GM23338 (cell line): ENCODE data around the gene TESMIN. TPM values are rescaled to one million over a fixed set of nuclear protein-coding genes. Genes with fewer than 3 reads are reported as not detected.

Experiments
- ATAC-seq: fragments of 200-7000 bp; cut with Tn5 transposase; 3 replicates; pipeline ENCODE4 v1.9.1; 2020
- DNase-seq: peaks from one replicate; pipeline ENCODE4 v3.0.0-alpha.2; 2015; ENCODE audit warnings: low spot score
- H2AFZ ChIP-seq: fragments of 200-600 bp; sonication (generic); 2 replicates; pipeline ENCODE4 v1.8.0; 2016; ENCODE audit warnings: antibody characterized with exemption, mild to moderate bottlenecking, moderate library complexity
- H3F3A ChIP-seq: fragments of 200-600 bp; sonication (generic); replicated peaks from 2 replicates; pipeline ENCODE4 v1.8.0; 2017; ENCODE audit warnings: antibody characterized with exemption, mixed run types, low read depth
- H3K27ac ChIP-seq: fragments of 200-600 bp; sonication (generic); 2 replicates; pipeline ENCODE4 v1.6.1; 2016; ENCODE audit warnings: low read depth
- H3K27me3 ChIP-seq: fragments of 200-600 bp; sonication (generic); 2 replicates; pipeline ENCODE4 v1.8.0; 2016; ENCODE audit warnings: mild to moderate bottlenecking, mixed run types, moderate library complexity; ENCODE audit not compliant: insufficient read depth
- H3K36me3 ChIP-seq: fragments of 200-600 bp; sonication (generic); 2 replicates; pipeline ENCODE4 v1.8.0; 2016; ENCODE audit warnings: mild to moderate bottlenecking; ENCODE audit not compliant: insufficient read depth
- H3K4me1 ChIP-seq: fragments of 200-600 bp; sonication (generic); 2 replicates; pipeline ENCODE4 v1.8.0; 2016; ENCODE audit warnings: mild to moderate bottlenecking, moderate library complexity; ENCODE audit not compliant: insufficient read depth
- H3K4me2 ChIP-seq: fragments of 200-600 bp; sonication (generic); 2 replicates; pipeline ENCODE4 v1.7.1; 2017; ENCODE audit warnings: mixed run types
- H3K4me3 ChIP-seq: fragments of 200-600 bp; sonication (generic); 2 replicates; pipeline ENCODE4 v1.6.1; 2016; ENCODE audit warnings: mixed run types
- H3K79me2 ChIP-seq: fragments of 200-600 bp; sonication (generic); replicated peaks from 2 replicates; pipeline ENCODE4 v1.8.0; 2017; ENCODE audit warnings: mild to moderate bottlenecking; ENCODE audit not compliant: insufficient read depth
- H3K9me2 ChIP-seq: fragments of 200-600 bp; sonication (generic); 2 replicates; pipeline ENCODE4 v1.8.0; 2017; ENCODE audit not compliant: insufficient read depth
- H4K20me1 ChIP-seq: fragments of 200-600 bp; sonication (generic); replicated peaks from 2 replicates; pipeline ENCODE4 v1.8.0; 2017; ENCODE audit warnings: mild to moderate bottlenecking; ENCODE audit not compliant: insufficient read depth
- H3K27ac Mint-ChIP-seq: 2 replicates; pipeline ENCODE4 v1.8.0; 2020; ENCODE audit warnings: inconsistent platforms, mild to moderate bottlenecking, moderate library complexity, mixed read lengths
- H3K27me3 Mint-ChIP-seq: 3 replicates; pipeline ENCODE4 v1.8.0; 2022; ENCODE audit warnings: low read depth, mild to moderate bottlenecking, moderate library complexity, mixed read lengths, inconsistent platforms; ENCODE audit not compliant: insufficient read depth, poor library complexity
- H3K36me3 Mint-ChIP-seq: 3 replicates; pipeline ENCODE4 v1.8.0; 2021; ENCODE audit warnings: low read depth, mild to moderate bottlenecking, inconsistent platforms, moderate library complexity, mixed read lengths
- H3K4me1 Mint-ChIP-seq: 3 replicates; pipeline ENCODE4 v1.8.0; 2020; ENCODE audit warnings: mild to moderate bottlenecking, inconsistent platforms, mixed read lengths
- H3K4me3 Mint-ChIP-seq: 3 replicates; pipeline ENCODE4 v1.8.0; 2021; ENCODE audit warnings: moderate library complexity, mild to moderate bottlenecking, inconsistent platforms, mixed read lengths
- H3K9me3 Mint-ChIP-seq: 3 replicates; pipeline ENCODE4 v1.8.0; 2020; ENCODE audit warnings: moderate library complexity, mild to moderate bottlenecking, inconsistent platforms, mixed read lengths
- CREB1 ChIP-seq: fragments of 250-450 bp; sonication (Bioruptor Pico); IDR thresholded peaks from 2 replicates; pipeline ENCODE4 v1.5.0; 2020; ENCODE audit warnings: low read depth, mild to moderate bottlenecking, moderate library complexity
- CTCF ChIP-seq, 2 experiments: fragments of 200-600 bp in 1 of 2; sonication (generic) in 1 of 2; conservative IDR thresholded peaks; 2 replicates each; pipeline versions ENCODE4 v1.5.1 to v1.6.1; 2016 to 2017; ENCODE audit warnings: antibody characterized with exemption in 2 of 2, low read depth in 2 of 2, mild to moderate bottlenecking in 2 of 2, moderate library complexity in 1 of 2
- ETS1 ChIP-seq: IDR thresholded peaks from 2 replicates; pipeline ENCODE4 v1.6.1; 2016; ENCODE audit warnings: antibody characterized with exemption
- EZH2 ChIP-seq: fragments of 200-600 bp; sonication (generic); IDR thresholded peaks from one replicate; pipeline ENCODE4 v1.8.0; 2017; ENCODE audit warnings: antibody characterized with exemption, mild to moderate bottlenecking, low read depth; ENCODE audit not compliant: unreplicated experiment
- EZH2phosphoT487 ChIP-seq: fragments of 200-600 bp; sonication (generic); IDR thresholded peaks from one replicate; pipeline ENCODE4 v1.8.1; 2018; ENCODE audit warnings: antibody characterized with exemption; ENCODE audit not compliant: unreplicated experiment
- JUNB ChIP-seq: IDR thresholded peaks from one replicate; pipeline ENCODE4 v1.6.1; 2016; ENCODE audit warnings: antibody characterized with exemption; ENCODE audit not compliant: unreplicated experiment
- NANOG ChIP-seq: IDR thresholded peaks from 2 replicates; pipeline ENCODE4 v1.6.1; 2016; ENCODE audit warnings: antibody characterized with exemption, borderline replicate concordance
- POLR2AphosphoS5 ChIP-seq: IDR thresholded peaks from 2 replicates; pipeline ENCODE4 v1.6.1; 2016; ENCODE audit warnings: antibody characterized with exemption, low read depth
- REST ChIP-seq: IDR thresholded peaks from one replicate; pipeline ENCODE4 v1.6.1; 2018; ENCODE audit warnings: antibody characterized with exemption; ENCODE audit not compliant: unreplicated experiment
- ZNF114 ChIP-seq: fragments of 250-450 bp; sonication (Bioruptor Pico); IDR thresholded peaks from 2 replicates; pipeline ENCODE4 v1.5.0; 2020; ENCODE audit warnings: mild to moderate bottlenecking, moderate library complexity
- ZNF331 ChIP-seq: fragments of 250-450 bp; sonication (Bioruptor Pico); IDR thresholded peaks from 2 replicates; pipeline ENCODE4 v1.5.0; 2020; ENCODE audit warnings: low read depth, mild to moderate bottlenecking, moderate library complexity
- ZNF462 ChIP-seq: fragments of 250-450 bp; sonication (Bioruptor Pico); IDR thresholded peaks from 2 replicates; pipeline ENCODE4 v1.5.0; 2020; ENCODE audit warnings: mild to moderate bottlenecking, moderate library complexity
- polyA plus RNA-seq: library from polyadenylated mRNA; unstranded; fragments of >200 nt; fragmentation: Nextera tagmentation; extraction: Ambion mirVana; gene quantifications from 2 replicates; pipeline ENCODE4 v1.2.1, GENCODE V29; 2016
- total RNA-seq: library from RNA; depleted of rRNA; stranded (reverse); fragments of >200 nt; shearing (Covaris generic); gene quantifications from 2 replicates; pipeline ENCODE4 v1.2.3, GENCODE V29; 2014

TESMIN gene
- total and polyA plus RNA-seq, 2 experiments from 2014 or later = 54.5 to 64.6 TPM

- H3K79me2 ChIP-seq = no peaks in the 10 kb centered on the region
- H3K4me3 ChIP-seq = no peak overlapping the region
- H3K4me1 ChIP-seq = no peaks in the 10 kb centered on the region
- H3F3A ChIP-seq = no peaks in the 10 kb centered on the region; the same call in 1 of the 2 replicates
- H3K27me3 ChIP-seq = no peaks in the 10 kb centered on the region
- H3K36me3 Mint-ChIP-seq = no peaks in the 10 kb centered on the region
- no peak overlapping the region for H3K4me3 Mint-ChIP-seq
- H3K9me3 Mint-ChIP-seq = peaks cover 3% of the 10 kb centered on the region; the same call in 1 of the 3 replicates
- no peak for TF ChIP-seq ZNF114 (CRISPR knock-in tag)
- no peak for TF ChIP-seq EZH2phosphoT487
- TF ChIP-seq CREB1 (CRISPR knock-in tag) = no peak
- no peak for TF ChIP-seq CTCF (conservative IDR thresholded peaks at IDR 0.05; ENCODE audit: low read depth in 2 of 2)
- no peak for TF ChIP-seq ETS1
- no peak for TF ChIP-seq ZNF462
- TF ChIP-seq NANOG = no peak
- no peak for TF ChIP-seq POLR2AphosphoS5
- TF ChIP-seq JUNB = no peak
- TF ChIP-seq REST = no peak
- no peak for TF ChIP-seq ZNF331
- TF ChIP-seq EZH2 = no peak
- H3K9me2 ChIP-seq = no peaks in the 10 kb centered on the region
- H3K27ac Mint-ChIP-seq = no peak overlapping the region
- H2AFZ ChIP-seq = no peak overlapping the region
- H3K27me3 Mint-ChIP-seq = peaks cover 7% of the 10 kb centered on the region
- H3K36me3 ChIP-seq = no peaks in the 10 kb centered on the region
- no peak overlapping the region for H3K27ac ChIP-seq
- no peak for ATAC-seq
- peaks cover 15% of the 10 kb centered on the region; the same call in 2 of the 3 replicates for H3K4me1 Mint-ChIP-seq
- H4K20me1 ChIP-seq = no peaks in the 10 kb centered on the region
- H3K4me2 ChIP-seq = no peak overlapping the region
- DNase-seq = no peak
Observed at GRCh38 chr11:68756171-68756766, 4.9 kb upstream of the TESMIN start.
